Nephron (organoid): ENCODE measurements around the gene ZMYM2.

Source experiments
- H3K27ac Mint-ChIP-seq, 3 experiments: 2 replicates each; pipeline ENCODE4 v1.8.0; 2020; ENCODE audit warnings: mixed read lengths in 3 of 3, mild to moderate bottlenecking in 2 of 3, moderate library complexity in 1 of 3
- H3K27me3 Mint-ChIP-seq: 2 replicates; pipeline ENCODE4 v1.8.0; 2021; ENCODE audit warnings: low read depth, mild to moderate bottlenecking, moderate library complexity, mixed read lengths
- H3K36me3 Mint-ChIP-seq: 2 replicates; pipeline ENCODE4 v1.8.0; 2020; ENCODE audit warnings: low read depth, mixed read lengths
- H3K4me1 Mint-ChIP-seq: 2 replicates; pipeline ENCODE4 v1.8.0; 2020; ENCODE audit warnings: mixed read lengths
- H3K4me3 Mint-ChIP-seq, 3 experiments: 2 replicates each; pipeline ENCODE4 v1.8.0; 2020; ENCODE audit warnings: mild to moderate bottlenecking in 3 of 3, mixed read lengths in 3 of 3, moderate library complexity in 2 of 3
- H3K9me3 Mint-ChIP-seq: 2 replicates; pipeline ENCODE4 v1.8.0; 2020; ENCODE audit warnings: mixed read lengths
- CTCF ChIP-seq, 3 experiments: fragments of 200-600 bp; sonication (generic); IDR thresholded peaks; one replicate each; pipeline ENCODE4 v1.5.0; 2021; ENCODE audit warnings: antibody characterized with exemption in 3 of 3; ENCODE audit not compliant: unreplicated experiment in 3 of 3

ZMYM2 gene

GRCh38 chr13:20044086-20044485 lies 85.6 kb downstream of the ZMYM2 start:
- no peaks in the 10 kb centered on the region for H3K27me3 Mint-ChIP-seq
- no peak overlapping the region for H3K4me3 Mint-ChIP-seq
- no peak overlapping the region for H3K27ac Mint-ChIP-seq
- TF ChIP-seq CTCF (IDR thresholded peaks at IDR 0.05; ENCODE audit: unreplicated experiment in 3 of 3): no peak
- H3K4me1 Mint-ChIP-seq: no peaks in the 10 kb centered on the region
- peaks cover 61% of the 10 kb centered on the region for H3K36me3 Mint-ChIP-seq
- no peaks in the 10 kb centered on the region for H3K9me3 Mint-ChIP-seq

- H3K27me3 Mint-ChIP-seq: no peaks in the 10 kb centered on the region
- H3K36me3 Mint-ChIP-seq: peaks cover 51% of the 10 kb centered on the region
- no peak overlapping the region for H3K27ac Mint-ChIP-seq
- H3K9me3 Mint-ChIP-seq: no peaks in the 10 kb centered on the region
- no peak overlapping the region for H3K4me3 Mint-ChIP-seq
- no peak for TF ChIP-seq CTCF (IDR thresholded peaks at IDR 0.05; ENCODE audit: unreplicated experiment in 3 of 3)
- no peaks in the 10 kb centered on the region for H3K4me1 Mint-ChIP-seq
Observed at GRCh38 chr13:20045950-20046548, 87.5 kb downstream of the ZMYM2 start.

GRCh38 chr13:20049558-20050473 lies 91.3 kb downstream of the ZMYM2 start:
- no peaks in the 10 kb centered on the region for H3K27me3 Mint-ChIP-seq
- H3K4me3 Mint-ChIP-seq: no peak overlapping the region
- no peak for TF ChIP-seq CTCF (IDR thresholded peaks at IDR 0.05; ENCODE audit: unreplicated experiment in 3 of 3)
- no peak overlapping the region for H3K27ac Mint-ChIP-seq
- H3K9me3 Mint-ChIP-seq: no peaks in the 10 kb centered on the region
- H3K36me3 Mint-ChIP-seq: peaks cover 53% of the 10 kb centered on the region
- peaks cover 13% of the 10 kb centered on the region for H3K4me1 Mint-ChIP-seq

- H3K4me3 Mint-ChIP-seq: no peak overlapping the region
- peaks cover 62% of the 10 kb centered on the region for H3K36me3 Mint-ChIP-seq
- no peak for TF ChIP-seq CTCF (IDR thresholded peaks at IDR 0.05; ENCODE audit: unreplicated experiment in 3 of 3)
- no peak overlapping the region for H3K27ac Mint-ChIP-seq
- H3K9me3 Mint-ChIP-seq: no peaks in the 10 kb centered on the region
- no peaks in the 10 kb centered on the region for H3K27me3 Mint-ChIP-seq
- H3K4me1 Mint-ChIP-seq: peaks cover 13% of the 10 kb centered on the region
Observed at GRCh38 chr13:20051366-20051765, 92.8 kb downstream of the ZMYM2 start.

- Mint-ChIP-seq H3K27ac (no peak overlapping the region), H3K4me3 (no peak overlapping the region), H3K9me3 (no peaks in the 10 kb centered on the region), H3K27me3 (no peaks in the 10 kb centered on the region), H3K36me3 (peaks cover 69% of the 10 kb centered on the region), H3K4me1 (peaks cover 13% of the 10 kb centered on the region)
- TF ChIP-seq CTCF (IDR thresholded peaks at IDR 0.05; ENCODE audit: unreplicated experiment in 3 of 3): no peak
Observed at GRCh38 chr13:20053016-20053415, 94.5 kb downstream of the ZMYM2 start.
